Stimulated activated CD4-positive, alpha-beta T cell treated with anti-CD3 and anti-CD28 coated beads, Interleukin-12 subunit alpha, Interleukin-12 subunit beta, amount 100 ng/mL, for 48 hours (primary cell): ENCODE results near the gene RNF32.

Source experiments
- DNase-seq, 3 donors: peaks; one replicate each; pipeline ENCODE4 v3.0.0-alpha.2; 2020; ENCODE audit warnings: low read depth in 2 of 3, low spot score in 1 of 3

RNF32 gene

DNA sequence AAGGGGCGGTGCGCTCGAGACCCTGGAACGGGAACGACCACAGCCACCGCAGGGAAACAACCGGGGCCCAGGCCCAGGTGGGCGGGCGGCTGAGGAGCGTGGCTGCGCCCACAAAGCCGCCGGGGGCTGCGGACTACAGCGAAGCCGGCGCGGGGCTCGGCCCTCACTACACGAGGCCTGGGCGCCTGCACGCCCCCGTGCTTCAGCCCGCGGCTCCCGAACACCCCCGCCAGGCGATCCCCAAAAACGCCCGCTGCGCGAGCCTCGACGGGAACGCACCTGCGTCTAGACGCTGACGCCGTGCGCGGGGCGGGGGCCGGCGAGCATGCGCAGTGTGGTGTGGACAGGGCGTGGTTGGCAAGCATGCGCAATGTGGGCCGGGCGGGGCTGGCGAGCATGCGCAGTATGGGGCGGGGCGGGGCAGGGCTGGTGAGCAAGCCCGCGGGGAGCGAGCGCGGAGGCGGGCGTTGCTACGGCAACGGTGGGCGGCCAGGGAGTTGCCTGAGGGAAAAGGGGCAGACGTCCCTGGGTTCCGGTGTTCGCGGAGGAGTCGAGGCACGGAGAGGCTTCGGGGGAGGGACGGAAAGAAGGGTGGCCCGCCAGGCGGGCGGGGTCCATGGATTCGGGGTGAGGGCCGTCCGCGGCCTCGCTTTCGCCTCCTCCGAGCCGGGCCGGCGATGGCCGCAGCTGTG lies at the start of gene RNF32:
TSS of gene RNF32 (plus strand) at position 518 of the 692 bp plus-strand sequence. CDS start 3,104 bp downstream, outside the sequence.
- DNase-seq, result peak; percentile 98

DNA sequence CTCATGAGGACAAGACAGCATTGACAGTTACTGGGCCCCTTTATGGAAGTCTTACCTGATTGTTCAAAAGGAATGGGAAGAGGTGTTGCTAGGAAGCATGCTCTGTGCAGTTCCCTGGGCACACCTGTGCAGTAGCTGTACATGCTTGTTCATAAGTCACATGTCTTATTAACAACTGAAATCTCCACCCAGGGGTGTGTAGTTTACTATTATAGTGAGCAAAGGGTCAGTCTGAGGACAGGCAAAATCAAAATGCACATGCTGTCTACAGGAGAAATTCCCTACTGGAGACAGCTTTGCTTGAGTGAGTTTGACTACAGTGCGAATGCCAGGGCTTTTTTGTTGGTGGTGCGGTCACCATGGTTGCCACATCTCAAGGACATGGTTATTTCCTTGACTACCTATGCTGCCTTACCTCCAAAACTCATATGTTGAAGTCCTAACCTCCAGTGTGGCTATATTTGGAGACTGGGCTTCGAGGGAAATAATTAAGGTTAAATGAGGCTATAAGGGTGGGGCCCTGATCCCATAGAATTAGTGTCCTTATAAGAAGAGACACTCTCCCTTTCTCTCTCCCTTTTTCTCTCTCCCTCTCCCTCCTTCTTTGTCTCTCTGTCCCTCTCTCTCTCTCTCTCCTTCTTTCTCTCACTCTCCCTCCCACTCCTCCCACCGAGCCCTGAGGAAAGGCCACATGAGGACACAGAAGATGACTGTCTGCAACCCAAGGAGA lies 48.3 kb upstream of the RNF32 start:
- DNase-seq, result no peak

DNA sequence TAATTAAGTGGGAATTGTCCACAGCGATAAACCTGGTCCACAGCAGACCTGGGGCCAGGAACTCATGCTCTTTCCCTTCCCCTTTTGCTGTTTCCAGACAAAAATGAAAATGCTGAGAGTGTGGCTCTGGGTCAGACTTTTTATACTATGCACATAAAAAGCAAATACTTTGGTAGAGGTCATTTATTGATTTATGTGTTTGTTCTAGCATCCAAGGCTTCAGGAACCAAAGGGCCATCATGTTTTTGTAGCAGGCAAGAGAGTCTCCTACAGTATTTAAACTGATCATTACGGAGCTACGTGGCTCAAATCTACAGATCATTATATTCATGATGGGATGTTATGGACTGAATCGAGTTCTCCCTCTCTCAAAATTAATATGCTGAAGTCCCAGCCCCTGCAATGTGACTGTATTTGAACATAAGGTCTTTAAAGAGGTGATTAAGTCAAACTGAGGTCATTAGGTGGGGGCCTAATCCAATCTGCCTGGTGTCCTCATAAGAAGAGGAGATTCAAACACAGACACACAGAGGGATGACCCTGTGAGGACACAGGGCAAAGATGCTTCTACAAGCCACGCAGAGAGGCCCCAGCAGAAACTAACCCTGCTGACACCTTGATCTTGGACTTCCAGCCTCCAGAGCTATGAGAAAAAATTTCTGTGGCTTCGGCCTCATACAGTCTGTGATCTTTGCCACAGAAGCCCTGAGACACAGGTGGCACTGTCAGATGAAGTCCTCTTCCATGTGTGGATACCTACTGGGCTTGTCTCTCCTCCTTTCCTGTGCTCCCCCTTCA lies 46.1 kb upstream of the RNF32 start:
- DNase-seq, result no peak

DNA sequence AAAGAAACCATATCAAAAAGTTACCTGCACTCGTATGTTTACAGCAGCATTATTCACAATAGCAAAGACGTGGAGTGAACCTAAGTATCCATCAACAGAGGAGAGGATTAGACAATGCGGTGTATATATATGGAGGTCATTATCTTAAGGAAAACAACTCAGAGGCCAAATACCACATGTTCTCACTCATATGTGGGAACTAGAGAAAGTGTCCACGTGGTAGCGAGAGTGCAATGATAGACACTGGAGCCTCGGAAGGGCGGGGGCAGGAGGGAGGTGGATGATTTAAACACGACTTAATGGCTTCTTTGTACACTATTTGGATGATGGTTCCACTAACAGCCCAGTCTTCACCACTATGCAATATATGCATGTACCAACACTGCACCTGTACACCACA lies 40.1 kb upstream of the RNF32 start:
- no peak for DNase-seq

DNA sequence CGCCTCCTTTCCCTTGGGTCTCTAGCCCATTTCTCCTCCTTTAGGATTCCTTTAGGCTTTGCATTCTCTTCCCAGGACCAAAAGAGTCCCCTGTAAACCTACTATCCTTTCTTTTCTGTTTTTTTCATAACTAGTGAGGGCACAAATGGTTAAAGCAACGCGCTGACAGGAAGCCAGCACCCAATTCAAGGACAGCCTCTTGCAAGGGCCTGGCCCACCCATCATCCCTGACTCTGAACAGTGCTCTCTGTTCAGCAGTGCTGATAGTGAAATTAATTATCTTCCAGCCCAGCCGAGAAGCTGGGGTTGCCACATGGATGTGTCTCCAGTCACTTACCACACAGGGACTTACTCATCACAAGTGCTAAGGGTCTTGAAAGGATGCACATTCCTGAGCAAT lies 38.3 kb upstream of the RNF32 start:
- DNase-seq, result no peak

DNA sequence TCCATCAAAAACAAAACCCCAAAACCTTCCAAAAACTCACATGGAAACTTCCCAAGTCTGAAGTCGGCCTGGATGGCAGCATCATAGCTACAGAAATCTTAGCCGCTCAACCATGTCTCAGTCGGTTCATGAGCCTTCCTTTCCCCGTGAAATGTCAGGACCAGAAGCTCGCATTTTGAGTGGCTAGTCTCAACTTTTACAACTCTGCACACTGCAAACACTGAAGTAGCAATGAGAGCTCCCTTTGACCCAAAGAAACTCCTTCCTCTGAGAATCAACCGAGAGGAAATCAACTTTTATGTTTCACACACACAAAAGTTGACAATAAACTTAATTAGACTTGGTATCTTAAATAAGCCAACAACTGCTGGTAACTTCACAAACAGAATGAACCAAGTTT lies 37.6 kb upstream of the RNF32 start:
- DNase-seq, result no peak

DNA sequence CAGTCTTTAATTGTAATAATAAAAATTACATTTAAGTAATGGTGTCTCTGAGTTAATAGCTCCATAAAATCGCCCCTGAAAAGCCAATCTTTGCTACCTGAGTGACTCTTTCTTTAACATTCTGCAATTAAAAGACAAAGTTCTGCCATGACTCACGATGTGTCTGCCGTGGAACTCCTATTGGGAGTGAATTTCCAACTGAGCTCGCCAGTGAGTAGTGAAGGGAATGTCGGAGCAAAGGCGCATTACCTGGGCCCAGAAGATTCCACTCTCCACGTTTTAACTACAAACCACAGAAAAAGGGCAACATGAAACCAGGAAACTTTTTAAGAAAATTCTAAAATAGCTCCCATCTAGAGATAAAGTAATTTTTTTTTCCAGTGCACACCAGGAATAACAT lies 36.9 kb upstream of the RNF32 start:
- no peak for DNase-seq

DNA sequence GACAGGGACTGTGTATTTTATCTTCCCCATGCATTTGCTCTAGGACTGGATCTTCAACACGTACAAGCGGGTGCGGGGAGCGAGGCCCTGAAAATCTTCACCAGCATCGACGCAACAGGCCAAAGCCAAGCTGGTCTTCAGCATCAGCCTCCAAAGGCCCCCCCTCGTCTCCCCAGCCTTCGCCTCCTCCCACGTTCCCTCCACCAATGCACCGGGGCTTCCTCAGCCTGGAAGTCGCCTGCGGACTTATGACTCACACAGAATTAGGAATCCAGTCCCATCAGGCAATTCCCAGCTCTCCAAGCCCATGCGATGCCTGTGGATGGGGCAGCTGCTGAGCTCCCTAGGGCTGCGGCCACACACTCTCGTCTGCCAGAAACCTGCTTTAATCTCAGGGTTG lies 36.3 kb upstream of the RNF32 start:
- DNase-seq, result no peak

DNA sequence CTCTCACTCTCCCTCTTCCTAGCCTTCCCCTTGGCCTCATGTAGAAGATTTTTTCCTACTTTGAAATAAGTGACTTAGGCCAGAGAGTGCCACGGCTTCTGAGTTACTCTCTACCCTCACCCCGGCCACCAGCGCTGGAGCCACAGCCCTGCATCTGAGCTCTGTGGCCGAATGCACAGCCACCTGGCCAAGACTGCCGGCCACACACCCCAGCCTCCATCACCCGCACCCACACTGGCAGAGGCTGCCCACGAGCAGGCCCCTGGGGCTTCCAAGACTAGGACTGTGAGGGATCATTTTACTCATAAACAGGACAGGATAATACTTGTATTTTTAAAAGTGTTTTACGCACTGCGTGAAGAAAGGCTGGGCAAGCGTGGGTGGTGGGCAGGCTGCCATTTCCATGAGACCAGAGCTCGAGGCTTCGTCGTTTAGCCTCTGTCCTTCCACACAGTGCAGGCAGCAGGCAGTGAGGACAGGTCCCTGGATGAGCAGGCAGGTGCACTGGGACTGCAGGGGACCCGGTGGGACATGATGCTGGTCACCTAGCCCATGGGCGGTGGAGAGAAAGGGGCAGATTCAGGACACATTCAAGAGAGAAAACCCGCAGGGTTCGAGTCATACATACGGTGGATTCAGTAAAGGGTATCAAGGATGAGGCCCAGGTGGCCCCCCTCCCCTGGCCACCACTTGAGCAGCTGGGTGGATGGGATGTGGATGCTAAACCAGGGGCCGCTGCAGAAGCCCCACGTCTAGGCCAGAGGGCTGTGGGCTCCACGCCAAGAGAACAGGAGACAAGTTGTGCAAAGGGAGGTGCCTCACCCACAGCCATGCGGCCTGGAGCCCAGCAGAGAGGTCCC lies 35.5 kb upstream of the RNF32 start:
- no peak for DNase-seq

DNA sequence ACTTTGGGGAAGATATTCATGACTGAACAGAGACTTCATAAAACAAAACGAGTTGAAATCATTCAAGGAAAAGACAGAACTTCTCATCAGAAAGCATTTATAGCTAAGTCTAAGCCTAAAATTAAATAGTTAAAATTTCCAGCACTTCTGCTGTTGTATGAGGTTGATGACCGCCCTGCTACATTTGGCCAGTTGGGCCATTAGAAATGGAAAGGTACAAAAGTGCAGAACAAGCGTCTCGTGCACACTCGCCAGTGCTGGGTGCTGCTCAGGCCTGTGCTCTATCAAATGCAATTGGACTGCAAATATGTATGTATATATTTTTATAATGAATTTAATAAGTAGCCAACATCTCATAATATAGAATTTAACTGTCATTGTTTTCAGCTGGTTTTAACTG lies 34.4 kb upstream of the RNF32 start:
- no peak for DNase-seq

DNA sequence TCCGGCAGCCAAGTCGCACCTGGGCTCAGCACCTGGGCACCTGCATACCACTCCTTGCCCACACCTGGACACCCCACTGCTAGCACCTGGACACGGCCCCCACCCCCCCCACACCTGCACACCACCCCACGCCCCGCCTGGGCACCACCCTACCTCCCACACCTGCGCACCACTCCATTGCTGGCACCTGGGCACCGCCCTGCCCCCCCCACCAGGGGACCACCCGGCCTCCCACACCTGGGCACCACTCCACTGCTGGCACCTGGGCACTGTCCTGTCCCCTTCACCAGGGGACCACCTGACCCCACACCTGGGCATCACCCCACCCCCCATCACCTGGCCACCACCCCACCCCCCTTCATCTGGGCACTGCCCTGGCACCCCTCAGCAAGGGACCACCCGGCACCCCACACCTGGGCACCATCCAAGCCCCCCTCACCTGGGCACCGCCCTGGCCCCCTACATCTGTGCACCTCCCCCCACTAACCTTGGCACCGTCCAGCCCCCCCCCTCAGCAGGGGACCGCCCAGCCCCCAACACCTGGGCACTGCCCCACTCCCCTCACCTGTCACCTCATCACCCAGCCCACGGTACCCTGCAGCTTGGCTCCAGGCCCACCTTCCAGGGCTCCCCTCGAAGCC lies 33.8 kb upstream of the RNF32 start:
- no peak for DNase-seq

DNA sequence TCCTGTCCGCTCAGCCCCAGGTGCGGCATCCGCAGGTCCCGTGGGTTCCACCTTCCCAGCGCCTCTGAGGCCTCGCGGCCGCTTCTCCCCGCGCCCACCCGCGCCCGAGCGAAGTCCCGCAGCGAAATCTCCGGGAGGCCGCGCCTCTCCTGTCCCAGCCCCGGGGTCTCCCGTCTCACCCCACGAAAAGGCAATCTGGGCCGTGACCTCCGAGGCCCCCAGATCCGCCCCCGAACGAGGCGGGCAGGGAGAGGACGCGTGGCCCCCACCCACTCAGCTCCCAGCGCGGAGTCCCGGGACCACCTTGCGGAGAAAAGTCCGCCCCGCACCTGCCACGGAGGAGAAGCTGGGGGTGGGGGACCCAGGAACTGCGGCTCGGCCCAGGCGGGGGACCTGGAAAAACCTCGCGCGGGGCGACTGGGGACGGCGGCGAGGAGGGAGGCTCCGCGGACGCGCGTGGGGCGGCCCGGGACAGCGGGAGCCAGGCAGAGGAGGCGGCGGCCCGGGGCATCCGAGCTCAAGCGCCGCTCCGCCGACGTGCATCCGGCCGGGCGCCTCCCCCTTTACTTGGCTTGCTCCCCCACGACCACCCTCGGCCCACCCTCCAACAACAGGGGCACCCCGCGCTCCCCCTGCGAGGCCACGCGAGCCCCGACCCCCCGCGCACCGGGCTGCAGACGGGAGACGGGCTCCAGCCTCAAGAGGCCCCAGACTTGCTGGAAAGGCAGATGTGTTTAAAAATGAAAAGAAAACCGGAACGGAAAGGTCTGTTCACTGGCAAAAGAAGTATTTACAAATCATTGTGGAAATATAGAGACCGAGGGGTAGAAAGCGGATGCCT lies 33.0 kb upstream of the RNF32 start:
- DNase-seq, result no peak

DNA sequence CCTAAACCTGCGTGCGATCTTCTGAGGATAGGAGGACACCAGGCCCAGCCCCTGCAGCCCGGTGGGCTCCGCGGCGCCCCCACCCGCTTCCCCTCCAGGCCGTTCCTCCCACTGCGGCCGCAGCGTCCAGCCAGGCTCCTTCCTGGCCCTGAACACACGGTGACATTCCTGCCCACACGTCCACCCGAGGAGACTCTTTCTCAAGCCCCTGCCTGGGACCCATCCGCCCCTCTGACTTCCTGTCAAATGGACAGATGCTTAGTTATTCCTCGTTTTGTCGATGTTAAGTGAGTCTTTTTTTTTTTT lies 32.4 kb upstream of the RNF32 start:
- no peak for DNase-seq

DNA sequence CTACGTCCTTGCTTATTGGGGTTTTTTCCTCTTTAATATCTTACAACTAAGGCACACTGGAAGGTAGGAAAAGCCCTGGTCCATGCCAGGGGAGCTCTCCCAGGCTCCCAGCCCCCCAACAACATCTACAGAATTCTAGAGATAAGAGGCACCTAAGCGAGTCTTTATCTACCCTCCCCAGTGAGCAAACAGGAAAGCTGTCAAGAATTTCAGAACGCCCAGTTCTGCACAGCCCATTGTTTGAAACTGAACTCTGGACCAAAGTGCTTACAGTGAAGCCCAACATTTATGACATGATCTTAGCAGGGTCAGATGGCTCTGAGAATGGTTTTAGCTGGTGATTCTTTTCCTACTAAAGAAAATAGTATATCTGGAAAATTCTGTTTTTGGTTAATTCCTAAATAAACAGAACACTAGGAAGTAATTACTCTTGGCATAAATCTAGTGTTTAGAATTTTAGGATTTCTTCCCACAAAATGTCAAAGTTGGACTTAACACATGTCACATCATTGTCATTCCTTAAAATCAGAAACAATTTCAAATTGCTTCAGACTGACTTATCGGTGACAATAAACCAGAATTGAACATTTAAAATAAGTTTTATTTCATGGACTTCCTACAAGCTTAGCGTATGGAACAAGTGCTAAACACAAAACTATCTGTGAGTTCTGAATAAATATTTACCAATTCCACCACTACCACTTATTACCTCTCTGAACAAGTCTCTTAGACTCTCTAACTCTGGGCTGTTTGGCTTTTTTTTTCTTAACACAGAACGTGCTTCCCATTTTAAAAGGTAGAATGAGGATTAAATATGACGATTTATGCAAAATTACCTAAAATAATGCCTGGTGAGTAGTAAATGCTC lies 31.3 kb upstream of the RNF32 start:
- DNase-seq, result no peak

DNA sequence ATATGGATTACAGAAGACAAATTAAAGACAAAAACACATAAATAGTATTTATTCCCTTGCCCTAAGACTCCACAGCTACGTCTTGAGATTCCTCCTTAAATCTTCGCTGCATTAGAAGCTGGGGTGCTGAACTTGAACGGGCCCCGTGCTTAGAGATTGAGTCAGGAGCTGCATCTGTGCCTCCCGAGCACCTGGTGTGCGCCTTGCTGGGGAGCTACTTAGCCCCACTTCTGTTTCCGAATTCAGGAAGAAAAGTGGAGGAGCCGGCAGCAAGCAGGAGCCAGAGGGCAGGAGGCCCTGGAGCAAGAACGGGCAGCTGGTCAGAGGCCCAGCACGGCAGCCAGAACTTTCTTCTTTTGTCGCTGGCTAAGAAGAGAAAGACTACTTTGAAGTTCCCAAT lies 30.4 kb upstream of the RNF32 start:
- no peak for DNase-seq

DNA sequence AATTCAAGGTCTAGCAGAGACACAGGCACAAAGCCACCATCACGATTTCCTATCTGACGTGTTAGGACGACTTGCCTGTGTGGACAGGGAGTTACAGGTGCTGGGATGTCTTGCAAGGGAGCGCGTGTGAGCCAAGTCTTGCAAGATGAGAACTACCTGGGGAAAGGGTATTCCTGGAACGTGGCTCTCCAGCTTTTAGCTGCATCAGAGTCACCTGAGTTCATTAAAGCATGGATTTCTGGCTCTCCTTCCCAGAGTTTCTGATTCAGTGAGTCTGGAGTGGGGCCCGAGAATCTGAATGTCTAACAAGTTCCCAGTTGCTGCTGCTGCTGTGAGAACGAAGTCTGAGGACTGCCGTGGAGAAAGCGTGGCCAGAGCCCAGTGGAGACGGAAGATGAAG lies 30.0 kb upstream of the RNF32 start:
- DNase-seq, result no peak

DNA sequence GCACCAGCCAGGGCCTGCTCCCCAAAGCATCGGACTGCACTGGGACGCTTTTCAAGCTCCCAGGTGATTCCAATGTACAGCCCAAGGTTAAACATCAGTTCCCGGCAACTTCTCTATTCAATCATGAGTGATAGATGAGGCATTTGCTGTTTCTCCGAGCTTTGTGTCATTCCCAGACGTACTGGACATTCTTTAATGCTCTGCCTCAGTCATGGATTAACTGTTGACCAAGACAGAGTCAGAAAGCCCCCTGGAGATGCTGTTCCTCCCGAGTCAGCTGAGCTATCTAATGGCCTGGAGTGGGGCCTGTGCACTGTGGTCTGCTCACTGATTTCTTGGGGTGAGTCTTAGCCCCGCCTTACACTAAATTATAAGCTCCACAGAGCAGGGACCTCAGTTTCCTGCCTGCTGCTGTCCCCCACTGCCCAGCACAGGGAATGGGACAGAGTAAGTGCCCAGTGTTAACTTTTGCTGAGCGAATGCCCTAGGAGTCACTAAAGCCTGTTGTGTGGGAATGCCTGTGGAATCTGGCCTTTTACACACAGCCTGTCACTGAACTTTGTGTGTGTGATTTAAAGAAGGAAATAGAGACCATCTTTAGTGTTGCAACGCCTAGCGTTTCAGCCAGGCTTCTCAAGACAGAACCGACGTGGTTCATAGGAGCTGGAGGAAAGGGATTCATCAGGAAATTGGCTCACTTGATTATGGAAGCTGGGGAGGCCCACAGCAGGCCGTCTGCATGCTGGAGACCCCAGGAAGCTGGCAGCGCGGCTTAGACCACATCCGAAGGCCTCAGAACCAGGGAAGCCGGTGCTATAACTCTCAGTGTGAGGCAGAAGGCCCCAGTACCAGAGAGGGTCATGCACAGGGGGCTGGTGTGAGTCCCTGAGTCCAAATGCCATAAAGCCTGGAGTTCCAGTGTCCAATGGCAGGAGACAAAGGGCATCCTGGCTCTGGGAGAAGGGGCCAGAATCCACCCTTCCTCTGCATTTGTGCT lies 29.3 kb upstream of the RNF32 start:
- DNase-seq, result no peak

DNA sequence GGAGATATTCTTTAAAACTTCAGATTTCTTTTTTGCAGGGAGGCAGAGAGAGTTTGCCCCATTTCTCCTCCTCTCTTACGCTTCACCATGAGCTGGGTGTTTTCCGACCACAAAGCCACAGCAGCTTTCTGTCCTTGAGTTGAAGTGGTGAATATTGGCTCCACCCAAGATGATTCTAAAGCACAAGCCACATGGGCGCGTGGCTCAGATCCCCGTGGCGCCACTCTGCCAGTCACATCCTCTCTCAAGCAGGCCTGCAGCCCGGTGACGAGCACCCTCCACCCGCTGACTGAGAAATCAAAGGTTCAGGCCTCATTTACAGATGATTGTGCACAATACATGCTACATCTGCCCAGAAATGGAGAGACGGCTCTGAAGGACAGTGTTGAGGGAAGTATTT lies 27.6 kb upstream of the RNF32 start:
- peak; percentile 54 to 73 (median 58) for DNase-seq
